Breast epithelium (tissue), 4 donors: ENCODE results near the gene CRYBG1. TPM values are rescaled to one million over a fixed set of nuclear protein-coding genes. Genes with fewer than 3 reads are reported as not detected.
A peak's percentile ranks its signal among the peaks of the same experiment; 100 is the strongest.

Source experiments
- DNase-seq, 2 donors: peaks; one replicate each; pipeline ENCODE4 v3.0.0-alpha.2; 2019; ENCODE audit warnings: low spot score in 2 of 2
- H3K27ac ChIP-seq, 2 donors: fragments of 200-600 bp; sonication (generic) in 1 of 2; one replicate each; pipeline ENCODE4 v1.5.1; 2016 to 2019; ENCODE audit warnings: mild to moderate bottlenecking in 1 of 2
- H3K27me3 ChIP-seq, 2 donors: fragments of 200-600 bp; sonication (generic) in 1 of 2; one replicate each; pipeline versions ENCODE4 v1.5.1 to v1.6.0; 2017 to 2019; ENCODE audit warnings: control low read depth in 1 of 2, mild to moderate bottlenecking in 1 of 2
- H3K36me3 ChIP-seq: fragments of 200-600 bp; one replicate; pipeline ENCODE4 v1.5.1; 2019
- H3K4me1 ChIP-seq, 2 donors: fragments of 200-600 bp; sonication (generic); one replicate each; pipeline ENCODE4 v1.5.1; 2016 to 2019; ENCODE audit warnings: control low read depth in 1 of 2
- H3K4me3 ChIP-seq, 3 donors: fragments of 200-600 bp; sonication (generic); 1 replicate in 2 of 3; 2 replicates in 1 of 3; pipeline ENCODE4 v1.5.1; 2016 to 2019; ENCODE audit warnings: mild to moderate bottlenecking in 3 of 3, moderate library complexity in 2 of 3
- H3K9me3 ChIP-seq, 2 donors: fragments of 200-600 bp; sonication (generic) in 1 of 2; one replicate each; pipeline ENCODE4 v1.5.1; 2016 to 2019; ENCODE audit warnings: control low read depth in 1 of 2
- POLR2A ChIP-seq: fragments of 450-650 bp; IDR thresholded peaks from one replicate; pipeline ENCODE4 v1.6.1; 2016; ENCODE audit warnings: antibody characterized with exemption, mild to moderate bottlenecking, moderate library complexity
- intact Hi-C: fragments of 100-400 bp; cut with DNase I; formaldehyde crosslinking; loops from one replicate; pipeline ENCODE4 v1.15.1; 2023; ENCODE audit warnings: low total_unique reads
- total RNA-seq, 3 donors: library from RNA; depleted of rRNA; stranded (reverse); fragments of >200 nt; gene quantifications; one replicate each; pipeline ENCODE4 v1.1.0, GENCODE V29; 2016

CRYBG1 gene
- total RNA-seq, 3 donors from 2014 or later, result 30.9 to 142 (median 38.3) TPM

- Histone ChIP-seq H3K9me3 (no peaks in the 10 kb centered on the region), H3K27ac (peak overlapping the region; percentile 41 to 73), H3K27me3 (no peaks in the 10 kb centered on the region), H3K4me3 (no peak overlapping the region), H3K36me3 (no peaks in the 10 kb centered on the region), H3K4me1 (no peaks in the 10 kb centered on the region)
- intact Hi-C loops, result no loop called here
- no peak for DNase-seq
- no peak for TF ChIP-seq POLR2A
These were observed 260.6 kb downstream of the CRYBG1 start for GRCh38 chr6:106620931-106621672.

Other genes with a start within 250 kb of the CRYBG1 start
- 10 to 100 TPM; 35.8 to 51.1 (median 45.9) TPM for gene ATG5, start 35.0 kb upstream of the CRYBG1 start, total RNA-seq